ENCODE measurements around the gene PFDN6. TPM values are rescaled to one million over a fixed set of nuclear protein-coding genes. Genes with fewer than 3 reads are reported as not detected.
A peak's percentile ranks its signal among the peaks of the same experiment; 100 is the strongest.

The PFDN6 gene
- total and polyA plus RNA-seq, 9 of the 15 experiments (the other 6 are each of a cell fraction or from before 2014, with no cell fraction given) = 6.8 to 475 (median 216) TPM

- TF ChIP-seq AFF4 (CRISPR knock-in tag; IDR thresholded peaks at IDR 0.05) (no peak), RBBP5 (IDR thresholded peaks at IDR 0.05; ENCODE audit: borderline replicate concordance, insufficient read depth, low read length, poor library complexity, severe bottlenecking) (no peak), ZNF354B (CRISPR knock-in tag; IDR thresholded peaks at IDR 0.05) (no peak)
Observed at GRCh38 chr6:33319939-33320314, 30.5 kb downstream of the PFDN6 start (continued).

GRCh38 chr6:33320315-33321181 lies 31.1 kb downstream of the PFDN6 start:
- peak overlapping the region; percentile 89 for H3K27ac ChIP-seq (ENCODE audit: extremely low read depth, low read depth, low read length)
- POLR2A ChIA-PET = interaction anchor here (0.5 to 1.2 kb wide), 6 partner anchors 8 to 1263 kb away, joined by 3 to 6 read pairs (median 3); no protein-coding TSS in a partner anchor
- peak in 2 of 4 experiments; percentile 36 to 77 for DNase-seq (ENCODE audit: extremely low read depth in 1 of 4, low spot score in 3 of 4)
- peak overlapping the region; percentile 55 to 95; a peak in 3 of 4 replicates for H3K9ac ChIP-seq (ENCODE audit: insufficient read depth in 1 of 2, low read depth in 2 of 2, low read length in 2 of 2)
- intact Hi-C loops (cut with micrococcal nuclease) = no loop called here
- peaks cover 3% of the 10 kb centered on the region for H3K9me1 ChIP-seq (ENCODE audit: control insufficient read depth, insufficient read depth, low read length)
- 54% methylated on average over 32 of the region's 32 CpGs for WGBS (ENCODE audit: insufficient coverage, low coverage, missing lambda C conversion rate)
- no peak overlapping the region for H2AFZ ChIP-seq (ENCODE audit: low read depth, low read length)
- in situ Hi-C loops (cut with MboI) = no loop called here
- no peaks in the 10 kb centered on the region for H3K27me3 ChIP-seq (ENCODE audit: control insufficient read depth in 2 of 2, insufficient read depth in 2 of 2, low read length in 2 of 2)
- H3K79me2 ChIP-seq (ENCODE audit: control insufficient read depth, insufficient read depth, low read length) = peaks cover 52% of the 10 kb centered on the region
- BruUV-seq (replicated peaks) = no TSS peak
- 0 out of 2 replicates have a peak, but pooled peaks cover 3% of the 10 kb centered on the region for H4K20me1 ChIP-seq (replicated peaks; ENCODE audit: control insufficient read depth, insufficient read depth, low read length)
- H3K4me1 ChIP-seq (replicated peaks in 1 of 2; ENCODE audit: control insufficient read depth in 2 of 2, insufficient read depth in 2 of 2, low read length in 2 of 2) = peaks cover 50 to 64% of the 10 kb centered on the region in 2 experiments
- H3K4me3 ChIP-seq = peak overlapping the region; percentile 3; the same call in 1 of the 2 replicates
- CTCF ChIA-PET (ENCODE audit: low intra/inter-chr PET ratio) = no interaction called here
- no peaks in the 10 kb centered on the region for H3K9me3 ChIP-seq (replicated peaks; ENCODE audit: control insufficient read depth, insufficient read depth, low read depth, low read length)
- FAIRE-seq = peak; percentile 19
- H3K36me3 ChIP-seq (ENCODE audit: control insufficient read depth, insufficient read depth, low read length) = peaks cover 43% of the 10 kb centered on the region
- peak overlapping the region; percentile 88 for H3K4me2 ChIP-seq (ENCODE audit: insufficient read depth, low read length)
- ATAC-seq = no peak
- TF ChIP-seq ZNF143 (CRISPR knock-in tag; IDR thresholded peaks at IDR 0.05) (no peak), JUN (IDR thresholded peaks at IDR 0.05; ENCODE audit: borderline replicate concordance, low read depth, low read length) (peak; percentile 93), JUN (CRISPR knock-in tag; IDR thresholded peaks at IDR 0.05; ENCODE audit: borderline replicate concordance) (peak; percentile 94; the same call in 1 of the 2 replicates), ZNF764 (CRISPR knock-in tag; IDR thresholded peaks at IDR 0.05; ENCODE audit: low read depth) (no peak), RFX5 (IDR thresholded peaks at IDR 0.05; ENCODE audit: low read depth, low read length) (no peak), ZNF175 (CRISPR knock-in tag; IDR thresholded peaks at IDR 0.05; ENCODE audit: low read depth) (no peak), PHTF2 (CRISPR knock-in tag; IDR thresholded peaks at IDR 0.05) (no peak), ZFX (CRISPR knock-in tag; IDR thresholded peaks at IDR 0.05) (peak; percentile 22; the same call in 1 of the 2 replicates), ELF1 (tag; IDR thresholded peaks at IDR 0.05) (no peak), HDAC6 (IDR thresholded peaks at IDR 0.05; ENCODE audit: low read depth, low read length) (no peak)

All from K562 (cell line).